Calu3 (cell line): ENCODE results near the gene TMCO1. TPM values are rescaled to one million over a fixed set of nuclear protein-coding genes. Genes with fewer than 3 reads are reported as not detected.
A peak's percentile ranks its signal among the peaks of the same experiment; 100 is the strongest.

ENCODE experiments used
- BruUV-seq: library from RNA; stranded (reverse); fragments of 400-500 nt; replicated peaks from 2 replicates; lab custom pipeline; 2021; lab: Mats Ljungman, UMichigan
- CTCF ChIA-PET: fragments of 300-600 bp; sonication (Branson Sonifier 250); formaldehyde crosslinking; loops from one replicate; lab custom pipeline; 2022; ENCODE audit warnings: antibody characterized with exemption; lab: Charles Lee
- DNase-seq: peaks from one replicate; pipeline ENCODE4 v3.0.0; 2022
- H3K27ac Mint-ChIP-seq: one replicate; pipeline ENCODE4 v1.8.0; 2022; ENCODE audit warnings: mixed read lengths; ENCODE audit not compliant: unreplicated experiment
- H3K27me3 Mint-ChIP-seq: one replicate; pipeline ENCODE4 v1.8.0; 2022; ENCODE audit warnings: mixed read lengths; ENCODE audit not compliant: unreplicated experiment
- H3K36me3 Mint-ChIP-seq: one replicate; pipeline ENCODE4 v1.8.0; 2022; ENCODE audit warnings: mild to moderate bottlenecking, moderate library complexity, mixed read lengths; ENCODE audit not compliant: insufficient read depth, unreplicated experiment
- H3K4me1 Mint-ChIP-seq: one replicate; pipeline ENCODE4 v1.8.0; 2022; ENCODE audit warnings: mild to moderate bottlenecking, low read depth, mixed read lengths; ENCODE audit not compliant: unreplicated experiment
- H3K4me3 Mint-ChIP-seq: one replicate; pipeline ENCODE4 v1.8.0; 2022; ENCODE audit warnings: mild to moderate bottlenecking, low read depth, moderate library complexity, mixed read lengths; ENCODE audit not compliant: unreplicated experiment
- H3K9me3 Mint-ChIP-seq: one replicate; pipeline ENCODE4 v1.8.0; 2022; ENCODE audit warnings: low read depth, mixed read lengths; ENCODE audit not compliant: unreplicated experiment
- intact Hi-C: fragments of 100-400 bp; cut with micrococcal nuclease; formaldehyde crosslinking; loops from one replicate; pipeline ENCODE4 v1.10.0; 2022; ENCODE audit not compliant: unreplicated experiment
- total RNA-seq: library from RNA; stranded (reverse); gene quantifications from 2 replicates; pipeline ENCODE4 v1.2.3, GENCODE V29; 2022
- TF ChIP-seq, protein P1 (sequence below): fragments of 200-600 bp; IDR thresholded peaks from one replicate; pipeline ENCODE4 v1.8.0; 2022; ENCODE audit warnings: antibody characterized with exemption; ENCODE audit not compliant: unreplicated experiment

The TMCO1 gene
- total RNA-seq, 1 experiment from 2014 or later, result 157 TPM

DNA sequence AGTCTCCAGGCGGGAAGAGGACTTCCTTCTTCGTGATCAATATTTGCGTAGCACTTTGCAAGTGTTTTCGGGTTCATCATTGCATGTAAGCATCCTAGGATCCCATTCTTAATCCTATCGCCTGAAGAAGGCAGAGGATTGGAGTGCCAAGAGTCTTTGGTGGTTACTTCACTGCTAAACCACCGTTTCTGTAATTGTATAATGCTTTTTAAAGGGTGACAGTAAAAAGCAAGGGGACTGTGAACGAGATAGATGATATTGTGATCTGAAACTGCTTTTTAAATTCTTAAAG is 70.0 kb downstream of the TMCO1 start:
- peak overlapping the region; percentile 98 for H3K4me3 Mint-ChIP-seq
- BruUV-seq, result TSS peak; percentile 58
- TF ChIP-seq, protein P1, sequence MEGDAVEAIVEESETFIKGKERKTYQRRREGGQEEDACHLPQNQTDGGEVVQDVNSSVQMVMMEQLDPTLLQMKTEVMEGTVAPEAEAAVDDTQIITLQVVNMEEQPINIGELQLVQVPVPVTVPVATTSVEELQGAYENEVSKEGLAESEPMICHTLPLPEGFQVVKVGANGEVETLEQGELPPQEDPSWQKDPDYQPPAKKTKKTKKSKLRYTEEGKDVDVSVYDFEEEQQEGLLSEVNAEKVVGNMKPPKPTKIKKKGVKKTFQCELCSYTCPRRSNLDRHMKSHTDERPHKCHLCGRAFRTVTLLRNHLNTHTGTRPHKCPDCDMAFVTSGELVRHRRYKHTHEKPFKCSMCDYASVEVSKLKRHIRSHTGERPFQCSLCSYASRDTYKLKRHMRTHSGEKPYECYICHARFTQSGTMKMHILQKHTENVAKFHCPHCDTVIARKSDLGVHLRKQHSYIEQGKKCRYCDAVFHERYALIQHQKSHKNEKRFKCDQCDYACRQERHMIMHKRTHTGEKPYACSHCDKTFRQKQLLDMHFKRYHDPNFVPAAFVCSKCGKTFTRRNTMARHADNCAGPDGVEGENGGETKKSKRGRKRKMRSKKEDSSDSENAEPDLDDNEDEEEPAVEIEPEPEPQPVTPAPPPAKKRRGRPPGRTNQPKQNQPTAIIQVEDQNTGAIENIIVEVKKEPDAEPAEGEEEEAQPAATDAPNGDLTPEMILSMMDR, result no peak
- H3K9me3 Mint-ChIP-seq, result no peaks in the 10 kb centered on the region
- intact Hi-C loops, result loop anchor here (5.0 kb wide), 2 partner anchors 51 to 96 kb away; no protein-coding TSS in a partner anchor
- H3K27me3 Mint-ChIP-seq, result no peaks in the 10 kb centered on the region
- DNase-seq, result no peak
- peaks cover 14% of the 10 kb centered on the region for H3K4me1 Mint-ChIP-seq
- CTCF ChIA-PET, result interaction anchor here (0.9 to 1.4 kb wide), 3 partner anchors 12 to 130 kb away, joined by 3 to 5 read pairs (median 3); no protein-coding TSS in a partner anchor
- H3K36me3 Mint-ChIP-seq, result peaks cover 15% of the 10 kb centered on the region
- H3K27ac Mint-ChIP-seq, result peak overlapping the region; percentile 67

DNA sequence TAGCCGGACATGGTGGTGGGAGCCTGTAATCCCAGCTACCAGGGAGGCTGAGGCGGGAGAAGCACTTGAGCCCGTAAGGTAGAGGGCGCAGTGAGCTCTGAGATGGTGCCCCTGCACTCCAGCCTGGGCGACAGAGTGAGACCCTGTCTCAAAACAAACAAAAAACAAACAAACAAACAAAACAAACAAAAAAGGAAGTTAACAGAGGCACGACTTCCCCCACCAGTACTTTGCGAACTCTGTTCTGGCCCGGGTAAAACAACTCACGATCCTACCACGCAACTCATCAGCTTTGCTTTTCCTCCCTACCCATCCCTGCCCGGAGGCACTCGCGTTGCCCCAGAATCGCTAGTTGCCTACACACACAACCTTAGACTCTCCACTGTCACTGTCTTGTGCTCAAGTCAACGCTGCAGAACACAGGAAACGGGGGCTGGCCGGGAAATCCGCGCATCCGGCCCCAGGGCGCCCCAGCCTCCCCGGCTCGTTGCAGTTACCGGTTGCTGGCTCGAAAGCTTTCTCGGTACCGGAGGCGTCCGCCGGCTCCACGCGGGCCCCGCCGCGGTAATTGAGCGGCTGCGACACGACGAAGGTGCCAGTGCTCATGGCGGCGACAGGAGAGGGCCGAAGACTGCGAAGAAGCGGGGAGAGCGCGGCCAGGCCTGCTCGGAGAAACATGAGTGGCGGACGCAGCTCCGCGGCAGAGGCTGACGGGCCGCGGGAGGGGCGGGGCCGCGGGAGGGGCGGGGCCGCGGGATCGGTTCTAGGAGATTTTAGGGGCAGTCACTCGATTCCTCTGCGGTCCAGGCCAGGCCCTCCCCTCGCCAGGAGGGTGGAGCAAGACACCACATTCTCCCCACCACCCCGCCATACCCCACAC is 70.5 kb downstream of the TMCO1 start, which contains the start of gene ALDH9A1:
TSS of gene ALDH9A1 (minus strand) at position 682 of the 880 bp plus-strand sequence. CDS start at position 678, 4 bp downstream.
- H3K4me3 Mint-ChIP-seq, result peak within 1 kb of the TSS; percentile 98

DNA sequence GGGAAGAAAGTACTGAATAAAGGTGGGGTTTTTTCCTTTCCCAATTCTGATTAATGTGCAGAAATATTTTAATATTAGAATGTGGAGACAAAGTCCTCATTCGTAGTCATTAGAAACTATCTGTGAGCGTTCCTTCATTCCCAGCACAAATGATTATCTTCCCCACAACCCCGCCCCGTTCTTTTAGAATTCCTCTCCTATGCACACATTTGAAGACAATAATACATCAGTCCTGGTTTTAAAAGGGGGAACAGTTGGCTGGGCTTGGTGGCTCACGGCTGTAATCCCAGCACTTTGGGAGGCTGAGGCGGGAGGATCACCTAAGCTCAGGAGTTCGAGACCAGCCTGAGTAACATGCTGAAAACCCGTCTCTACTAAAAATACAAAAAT is 71.2 kb downstream of the TMCO1 start:
- no peaks in the 10 kb centered on the region for H3K9me3 Mint-ChIP-seq
- intact Hi-C loops, result loop anchor here (2.0 to 5.0 kb wide), 3 partner anchors 50 to 95 kb away; partner anchors contain the start of gene MGST3
- DNase-seq, result peak; percentile 5
- BruUV-seq, result no TSS peak
- peak overlapping the region; percentile 98 for H3K4me3 Mint-ChIP-seq
- H3K27me3 Mint-ChIP-seq, result no peaks in the 10 kb centered on the region
- peaks cover 15% of the 10 kb centered on the region for H3K36me3 Mint-ChIP-seq
- no peak overlapping the region for H3K27ac Mint-ChIP-seq
- CTCF ChIA-PET, result interaction anchor here (0.8 to 1.4 kb wide), 8 partner anchors 14 to 227 kb away, joined by 3 to 8 read pairs (median 4); partner anchors contain the start of gene TMCO1
- TF ChIP-seq, protein P1, result no peak
- peaks cover 14% of the 10 kb centered on the region for H3K4me1 Mint-ChIP-seq

More for the DNA sequence above, 70.5 kb downstream of the TMCO1 start, which contains the start of gene ALDH9A1:
- Mint-ChIP-seq H3K27me3 (no peaks in the 10 kb centered on the region), H3K4me1 (peaks cover 14% of the 10 kb centered on the region), H3K27ac (peak within 1 kb of the TSS; percentile 67), H3K9me3 (no peaks in the 10 kb centered on the region), H3K36me3 (peaks cover 15% of the 10 kb centered on the region)
- DNase-seq, result peak; percentile 93
- BruUV-seq, result no TSS peak
- TF ChIP-seq, protein P1, result peak; percentile 55
- CTCF ChIA-PET, result interaction anchor here (0.8 to 1.4 kb wide), 10 partner anchors 12 to 227 kb away, joined by 3 to 8 read pairs (median 4); partner anchors contain the start of gene TMCO1
- intact Hi-C loops, result loop anchor here (2.0 to 5.0 kb wide), 3 partner anchors 51 to 96 kb away; partner anchors contain the start of gene MGST3

DNA sequence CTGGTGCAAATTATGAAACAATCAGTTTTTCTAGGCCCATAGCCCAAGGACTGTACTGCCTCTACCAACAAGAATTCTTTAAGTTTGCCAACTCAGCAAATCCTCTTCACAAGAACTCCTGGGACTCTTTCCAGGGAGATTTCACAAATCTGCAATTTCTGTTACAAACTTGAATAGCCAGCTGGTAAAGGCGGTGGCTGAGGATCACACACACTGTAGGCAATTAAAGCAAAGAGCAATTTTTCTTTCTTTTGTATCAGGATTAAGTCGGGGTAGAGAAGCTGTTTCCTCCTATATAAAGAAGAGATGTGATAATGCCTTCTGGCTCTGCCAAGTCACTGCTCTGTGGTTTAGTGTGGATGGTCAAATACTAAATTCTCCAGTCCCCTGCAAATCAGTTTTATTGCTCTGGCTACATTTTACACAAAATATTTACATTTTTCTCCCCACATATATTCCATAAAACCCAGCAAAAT is 72.0 kb downstream of the TMCO1 start:
- intact Hi-C loops, result loop anchor here (2.0 to 5.0 kb wide), 3 partner anchors 49 to 94 kb away; partner anchors contain the start of gene MGST3
- TF ChIP-seq, protein P1, result no peak
- no TSS peak for BruUV-seq
- Mint-ChIP-seq H3K4me3 (peak overlapping the region; percentile 98), H3K9me3 (no peaks in the 10 kb centered on the region), H3K27ac (peak overlapping the region; percentile 35), H3K36me3 (peaks cover 15% of the 10 kb centered on the region), H3K27me3 (no peaks in the 10 kb centered on the region), H3K4me1 (peaks cover 14% of the 10 kb centered on the region)
- CTCF ChIA-PET, result no interaction called here
- DNase-seq, result no peak
